ENCODE results near the gene FSCN2.

FSCN2 gene

GRCh38 chr17:81489998-81490992, 37.9 kb upstream of the FSCN2 start:
- DNase-seq (ENCODE audit: low spot score): peak; percentile 58

GRCh38 chr17:81491181-81491581, 37.0 kb upstream of the FSCN2 start:
- peak; percentile 56 for DNase-seq (ENCODE audit: low spot score)

GRCh38 chr17:81491761-81492160, 36.4 kb upstream of the FSCN2 start:
- peak; percentile 52 for DNase-seq (ENCODE audit: low spot score)

GRCh38 chr17:81492202-81492601, 36.0 kb upstream of the FSCN2 start:
- DNase-seq (ENCODE audit: low spot score): no peak

- no peak for DNase-seq (ENCODE audit: low spot score)
Measured at GRCh38 chr17:81492706-81493105, 35.5 kb upstream of the FSCN2 start.

- peak; percentile 49 for DNase-seq (ENCODE audit: low spot score)
Measured at GRCh38 chr17:81493198-81494038, 34.8 kb upstream of the FSCN2 start.

GRCh38 chr17:81494626-81495377, 33.4 kb upstream of the FSCN2 start:
- DNase-seq (ENCODE audit: low spot score): peak; percentile 52

- peak; percentile 46 for DNase-seq (ENCODE audit: low spot score)
Measured at GRCh38 chr17:81498953-81499600, 29.1 kb upstream of the FSCN2 start.

GRCh38 chr17:81499601-81499970, 28.6 kb upstream of the FSCN2 start:
- no peak for DNase-seq (ENCODE audit: low spot score)

GRCh38 chr17:81500047-81500446, 28.1 kb upstream of the FSCN2 start:
- DNase-seq (ENCODE audit: low spot score): peak; percentile 52

GRCh38 chr17:81502471-81503017, 25.6 kb upstream of the FSCN2 start:
- DNase-seq (ENCODE audit: low spot score): peak; percentile 45

GRCh38 chr17:81503619-81504018, 24.6 kb upstream of the FSCN2 start:
- no peak for DNase-seq (ENCODE audit: low spot score)

GRCh38 chr17:81508639-81509206, 19.5 kb upstream of the FSCN2 start:
- DNase-seq (ENCODE audit: low spot score): peak; percentile 52

- DNase-seq (ENCODE audit: low spot score): peak; percentile 50
Measured at GRCh38 chr17:81509207-81509971, 18.8 kb upstream of the FSCN2 start.

GRCh38 chr17:81509972-81510784, 18.0 kb upstream of the FSCN2 start:
- DNase-seq (ENCODE audit: low spot score): no peak

- DNase-seq (ENCODE audit: low spot score): peak; percentile 58
Measured at GRCh38 chr17:81510785-81511553, 17.2 kb upstream of the FSCN2 start.

- no peak for DNase-seq (ENCODE audit: low spot score)
Measured at GRCh38 chr17:81511554-81511803, 16.7 kb upstream of the FSCN2 start.

- DNase-seq (ENCODE audit: low spot score): peak; percentile 52
Measured at GRCh38 chr17:81511804-81512561, 16.2 kb upstream of the FSCN2 start.

Data from ecto neural progenitor cell (in vitro differentiated cells).